Smooth muscle cell (in vitro differentiated cells): ENCODE measurements around the gene UVSSA. TPM values are rescaled to one million over a fixed set of nuclear protein-coding genes. Genes with fewer than 3 reads are reported as not detected.
"Not testable (repeated sequence)": the region's sequence is repeated elsewhere in the genome, so short reads cannot be mapped to it uniquely, and the experiment has no call there.

Experiments
- DNase-seq: peaks from one replicate; lab custom pipeline; 2025; ENCODE audit not compliant: unreplicated experiment; lab: John Stamatoyannopoulos, UW
- H2AFZ ChIP-seq: fragments of 200-600 bp; sonication (generic); 2 replicates; pipeline ENCODE4 v1.6.0; 2016; ENCODE audit warnings: antibody characterized with exemption, low read depth, mild to moderate bottlenecking
- H3F3A ChIP-seq: fragments of 200-600 bp; sonication (generic); 2 replicates; pipeline ENCODE4 v1.6.0; 2017; ENCODE audit warnings: antibody characterized with exemption, low read depth
- H3K27ac ChIP-seq: fragments of 200-600 bp; sonication (generic); 2 replicates; pipeline ENCODE4 v1.5.1; 2016; ENCODE audit warnings: low read depth, mild to moderate bottlenecking
- H3K27me3 ChIP-seq: fragments of 200-600 bp; sonication (generic); 2 replicates; pipeline ENCODE4 v1.6.1; 2016; ENCODE audit warnings: low read depth, mild to moderate bottlenecking
- H3K36me3 ChIP-seq: fragments of 200-600 bp; sonication (generic); 2 replicates; pipeline ENCODE4 v1.5.1; 2016; ENCODE audit warnings: low read depth
- H3K4me1 ChIP-seq: fragments of 200-600 bp; sonication (generic); 2 replicates; pipeline ENCODE4 v1.5.1; 2016; ENCODE audit warnings: low read depth
- H3K4me2 ChIP-seq: fragments of 200-600 bp; sonication (generic); 2 replicates; pipeline ENCODE4 v1.6.0; 2016; ENCODE audit warnings: mild to moderate bottlenecking
- H3K4me3 ChIP-seq: fragments of 200-600 bp; sonication (generic); 2 replicates; pipeline ENCODE4 v1.5.1; 2016; ENCODE audit warnings: mild to moderate bottlenecking
- H3K79me2 ChIP-seq: fragments of 200-600 bp; sonication (generic); 2 replicates; pipeline ENCODE4 v1.6.0; 2016; ENCODE audit warnings: low read depth, mild to moderate bottlenecking
- H3K9ac ChIP-seq: fragments of 200-600 bp; sonication (generic); 2 replicates; pipeline ENCODE4 v1.6.0; 2016; ENCODE audit warnings: low read depth
- H3K9me3 ChIP-seq: fragments of 200-600 bp; sonication (generic); replicated peaks from 2 replicates; pipeline ENCODE4 v1.5.1; 2016; ENCODE audit warnings: low read depth
- H4K20me1 ChIP-seq: fragments of 200-600 bp; sonication (generic); 2 replicates; pipeline ENCODE4 v1.6.0; 2016; ENCODE audit warnings: low read depth
- WGBS: methylation state at CpG from one replicate; pipeline ENCODE4 v1.1.7; 2016; ENCODE audit warnings: low lambda C conversion rate; 5-methylcytosine and 5-hydroxymethylcytosine counted together
- polyA plus RNA-seq: library from polyadenylated mRNA; unstranded; fragments of >200 nt; fragmentation: Nextera tagmentation; extraction: Ambion mirVana; gene quantifications from 2 replicates; pipeline ENCODE4 v1.2.1, GENCODE V29; 2016
- total RNA-seq: library from RNA; depleted of rRNA; stranded (reverse); fragments of >200 nt; gene quantifications from 2 replicates; pipeline ENCODE4 v1.2.3, GENCODE V29; 2014
- TF ChIP-seq, protein P1 (sequence below): fragments of 200-600 bp; sonication (generic); IDR thresholded peaks from 2 replicates; pipeline ENCODE4 v1.5.1; 2017; ENCODE audit warnings: borderline replicate concordance, mild to moderate bottlenecking, antibody characterized with exemption; ENCODE audit not compliant: insufficient read depth, poor library complexity, severe bottlenecking

Gene UVSSA
- total and polyA plus RNA-seq, 2 experiments from 2014 or later: 9.0 to 13.0 TPM

DNA sequence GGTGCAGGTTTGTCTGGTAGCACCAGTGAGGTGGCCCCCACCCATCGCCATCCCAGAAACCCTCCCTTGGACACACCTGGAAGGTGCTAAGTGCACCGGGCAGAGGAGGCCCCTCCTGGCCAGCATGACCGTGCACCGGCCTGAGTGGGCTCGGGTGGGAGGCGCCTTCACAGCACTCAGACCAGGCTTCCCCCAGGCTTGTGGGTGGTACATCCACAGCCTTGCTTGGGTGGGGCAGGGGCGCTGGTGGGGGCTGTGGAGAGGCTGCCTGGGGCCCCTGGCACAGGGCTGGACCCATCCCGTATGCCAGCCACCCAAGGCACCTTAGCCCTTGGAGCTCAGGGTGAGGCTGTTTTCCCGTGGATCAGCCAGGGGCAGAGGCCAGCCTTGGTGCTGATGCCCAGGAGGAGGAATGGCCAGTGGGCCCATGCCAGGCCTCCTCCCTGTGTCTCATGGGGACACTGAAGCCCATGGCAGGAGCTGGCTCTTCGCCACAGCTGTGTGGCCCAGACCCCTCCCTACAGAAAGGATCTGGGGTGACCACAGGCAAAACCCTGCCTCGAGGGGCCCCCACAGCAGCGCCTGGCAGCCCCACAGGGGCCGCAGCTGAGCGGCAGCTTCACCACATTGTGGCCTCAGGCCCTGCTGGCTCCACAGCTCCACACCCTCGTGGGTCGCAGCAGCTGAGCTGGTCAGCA lies 37.8 kb downstream of the UVSSA start:
- no peak for DNase-seq
- no peaks in the 10 kb centered on the region for H3F3A ChIP-seq
- over 99% methylated on average over 16 of the region's 16 CpGs for WGBS

DNA sequence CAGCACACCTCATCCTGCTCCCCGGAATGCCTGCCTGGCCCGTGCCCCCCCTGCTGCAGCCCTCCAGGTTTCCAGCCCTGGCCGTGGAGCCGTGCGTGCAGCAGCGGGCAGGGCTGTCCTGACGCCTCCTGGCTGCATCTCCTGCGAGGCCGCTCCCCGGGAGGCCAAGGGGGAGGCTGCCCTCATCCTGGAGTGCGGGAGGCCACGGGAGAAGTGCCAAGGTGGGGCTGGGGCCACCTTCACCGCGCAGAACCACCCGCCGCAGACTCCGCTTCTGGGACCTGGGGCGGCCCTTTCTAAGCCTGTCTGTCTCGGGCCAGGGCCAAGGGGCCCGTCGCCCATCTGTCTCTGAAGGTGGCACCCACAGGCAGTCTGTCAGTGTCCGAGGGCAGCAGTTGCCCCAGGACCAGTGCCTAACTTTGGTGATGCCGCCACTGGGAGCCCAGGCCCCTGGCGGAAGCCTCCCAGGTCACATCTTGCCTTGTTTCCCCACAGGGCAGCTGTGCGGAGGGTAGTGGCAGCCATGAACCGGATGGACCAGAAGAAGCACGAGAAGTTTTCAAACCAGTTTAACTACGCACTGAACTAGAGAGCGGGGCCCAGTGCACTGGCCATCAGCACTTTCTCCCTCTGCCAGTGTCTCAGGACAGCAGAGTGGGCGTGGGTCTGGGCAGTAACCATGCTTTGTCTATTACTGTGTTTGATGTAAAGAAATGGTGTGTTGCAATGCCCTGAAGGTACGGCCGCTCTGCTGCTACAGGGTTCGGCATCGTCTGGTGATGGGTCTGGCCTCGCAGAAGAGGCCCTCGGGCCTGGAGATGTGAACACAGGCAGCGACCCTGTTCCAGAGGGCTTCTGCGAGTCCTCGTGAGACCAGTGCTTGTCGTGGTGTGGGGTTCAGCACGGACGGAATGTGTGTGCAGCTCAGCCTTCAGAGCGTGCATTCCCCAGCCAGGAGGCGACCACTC lies 38.6 kb downstream of the UVSSA start:
- Histone ChIP-seq H3K9ac (no peak overlapping the region), H2AFZ (no peak overlapping the region), H3K9me3 (peaks cover 3% of the 10 kb centered on the region), H3K27ac (no peak overlapping the region), H4K20me1 (no peaks in the 10 kb centered on the region), H3F3A (no peaks in the 10 kb centered on the region), H3K4me1 (no peaks in the 10 kb centered on the region), H3K27me3 (no peaks in the 10 kb centered on the region), H3K4me2 (no peak overlapping the region), H3K4me3 (no peak overlapping the region), H3K79me2 (no peaks in the 10 kb centered on the region), H3K36me3 (peaks cover 18% of the 10 kb centered on the region)
- WGBS: 95% methylated on average over 44 of the region's 44 CpGs
- TF ChIP-seq, protein P1, sequence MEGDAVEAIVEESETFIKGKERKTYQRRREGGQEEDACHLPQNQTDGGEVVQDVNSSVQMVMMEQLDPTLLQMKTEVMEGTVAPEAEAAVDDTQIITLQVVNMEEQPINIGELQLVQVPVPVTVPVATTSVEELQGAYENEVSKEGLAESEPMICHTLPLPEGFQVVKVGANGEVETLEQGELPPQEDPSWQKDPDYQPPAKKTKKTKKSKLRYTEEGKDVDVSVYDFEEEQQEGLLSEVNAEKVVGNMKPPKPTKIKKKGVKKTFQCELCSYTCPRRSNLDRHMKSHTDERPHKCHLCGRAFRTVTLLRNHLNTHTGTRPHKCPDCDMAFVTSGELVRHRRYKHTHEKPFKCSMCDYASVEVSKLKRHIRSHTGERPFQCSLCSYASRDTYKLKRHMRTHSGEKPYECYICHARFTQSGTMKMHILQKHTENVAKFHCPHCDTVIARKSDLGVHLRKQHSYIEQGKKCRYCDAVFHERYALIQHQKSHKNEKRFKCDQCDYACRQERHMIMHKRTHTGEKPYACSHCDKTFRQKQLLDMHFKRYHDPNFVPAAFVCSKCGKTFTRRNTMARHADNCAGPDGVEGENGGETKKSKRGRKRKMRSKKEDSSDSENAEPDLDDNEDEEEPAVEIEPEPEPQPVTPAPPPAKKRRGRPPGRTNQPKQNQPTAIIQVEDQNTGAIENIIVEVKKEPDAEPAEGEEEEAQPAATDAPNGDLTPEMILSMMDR: no peak
- no peak for DNase-seq

More for the DNA sequence above, 37.8 kb downstream of the UVSSA start:
- TF ChIP-seq, protein P1: no peak
- no peak overlapping the region for H3K27ac ChIP-seq
- H3K9me3 ChIP-seq: peaks cover 3% of the 10 kb centered on the region
- H3K4me3 ChIP-seq: no peak overlapping the region
- no peak overlapping the region for H2AFZ ChIP-seq
- H4K20me1 ChIP-seq: no peaks in the 10 kb centered on the region
- no peaks in the 10 kb centered on the region for H3K4me1 ChIP-seq
- no peaks in the 10 kb centered on the region for H3K27me3 ChIP-seq
- H3K4me2 ChIP-seq: no peak overlapping the region
- peaks cover 18% of the 10 kb centered on the region for H3K36me3 ChIP-seq
- H3K9ac ChIP-seq: no peak overlapping the region
- H3K79me2 ChIP-seq: no peaks in the 10 kb centered on the region

DNA sequence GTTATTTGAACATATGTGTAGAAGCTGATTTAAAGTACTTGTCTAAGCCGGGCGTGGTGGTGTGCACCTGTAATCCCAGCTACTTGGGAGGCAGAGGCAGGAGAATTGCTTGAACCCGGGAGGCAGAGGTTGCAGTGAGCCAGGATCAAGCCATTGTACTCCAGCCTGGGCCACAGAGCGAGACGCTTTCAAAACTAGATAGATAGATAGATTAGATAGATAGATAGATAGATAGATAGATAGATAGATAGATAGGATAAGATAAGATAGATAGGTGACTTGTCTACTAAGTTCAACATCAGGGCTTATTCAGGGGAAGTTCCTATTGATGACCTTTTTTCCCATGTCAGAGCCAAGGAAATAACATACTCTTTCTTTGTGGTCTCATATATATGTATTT lies 46.4 kb downstream of the UVSSA start:
- H3K9me3 ChIP-seq, H4K20me1 ChIP-seq: not testable (repeated sequence)

DNA sequence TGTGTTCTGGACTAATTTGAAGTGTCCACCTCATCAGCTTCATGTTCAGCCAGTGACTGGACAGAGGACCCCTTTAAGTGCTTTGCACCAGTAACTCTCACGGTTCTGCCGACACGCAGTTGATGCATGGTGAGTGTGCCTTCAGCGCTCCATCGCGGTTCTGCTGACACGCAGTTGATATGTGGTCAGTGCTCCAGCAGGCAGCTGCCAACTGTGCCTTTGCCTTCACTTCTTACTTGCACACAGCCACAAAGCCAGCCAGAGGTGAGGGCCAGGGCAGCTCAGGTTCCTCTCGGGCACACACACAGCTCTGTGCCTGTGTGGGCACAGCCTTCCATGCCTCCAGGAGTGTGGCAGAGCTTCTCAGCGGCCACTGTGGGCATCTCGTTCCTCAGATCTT lies 46.9 kb downstream of the UVSSA start:
- over 99% methylated on average over 10 of the region's 10 CpGs for WGBS
- DNase-seq: no peak
- Histone ChIP-seq H4K20me1 (no peaks in the 10 kb centered on the region), H3K4me2 (no peak overlapping the region), H3K79me2 (no peaks in the 10 kb centered on the region), H3K4me3 (no peak overlapping the region), H2AFZ (no peak overlapping the region), H3K9ac (no peak overlapping the region), H3K36me3 (peaks cover 18% of the 10 kb centered on the region), H3K27me3 (no peaks in the 10 kb centered on the region), H3K9me3 (no peaks in the 10 kb centered on the region), H3K4me1 (no peaks in the 10 kb centered on the region), H3K27ac (no peak overlapping the region), H3F3A (no peaks in the 10 kb centered on the region)
- TF ChIP-seq, protein P1: no peak

More for the DNA sequence above, 46.4 kb downstream of the UVSSA start:
- not testable (repeated sequence) for H3K27ac ChIP-seq, H3K27me3 ChIP-seq, DNase-seq, H3K79me2 ChIP-seq, H2AFZ ChIP-seq, H3K9ac ChIP-seq, H3F3A ChIP-seq, H3K4me1 ChIP-seq, H3K4me2 ChIP-seq, H3K4me3 ChIP-seq
- H3K36me3 ChIP-seq: peaks cover 18% of the 10 kb centered on the region
- WGBS: 93% methylated on average over 5 of the region's 5 CpGs

DNA sequence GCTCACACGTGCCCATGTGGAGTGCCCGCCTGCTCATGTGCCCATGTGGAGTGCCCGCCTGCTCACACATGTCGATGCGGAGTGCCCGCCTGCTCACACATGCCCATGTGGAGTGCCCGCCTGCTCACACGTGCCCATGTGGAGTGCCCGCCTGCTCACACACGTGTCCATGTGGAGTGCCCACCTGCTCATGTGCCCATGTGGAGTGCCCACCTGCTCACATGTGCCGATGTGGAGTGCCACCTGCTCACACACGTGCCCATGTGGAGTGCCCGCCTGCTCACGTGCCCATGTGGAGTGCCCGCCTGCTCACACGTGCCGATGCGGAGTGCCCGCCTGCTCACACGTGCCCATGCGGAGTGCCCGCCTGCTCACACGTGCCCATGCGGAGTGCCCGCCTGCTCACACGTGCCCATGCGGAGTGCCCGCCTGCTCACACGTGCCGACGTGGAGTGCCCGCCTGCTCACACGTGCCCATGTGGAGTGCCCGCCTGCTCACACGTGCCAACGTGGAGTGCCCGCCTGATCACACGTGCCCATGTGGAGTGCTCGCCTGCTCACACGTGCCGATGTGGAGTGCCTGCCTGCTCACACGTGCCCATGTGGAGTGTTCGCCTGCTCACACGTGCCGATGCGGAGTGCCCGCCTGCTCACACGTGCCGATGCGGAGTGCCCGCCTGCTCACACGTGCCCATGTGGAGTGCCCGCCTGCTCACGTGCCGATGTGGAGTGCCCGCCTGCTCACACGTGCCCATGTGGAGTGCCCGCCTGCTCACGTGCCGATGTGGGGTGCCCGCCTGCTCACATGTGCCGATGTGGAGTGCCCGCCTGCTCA lies 47.8 kb downstream of the UVSSA start:
- peaks cover 18% of the 10 kb centered on the region for H3K36me3 ChIP-seq
- not testable (repeated sequence) for H3K4me1 ChIP-seq, DNase-seq, H3K79me2 ChIP-seq, H3K27ac ChIP-seq, H3F3A ChIP-seq, H3K9me3 ChIP-seq, H3K4me2 ChIP-seq, H3K27me3 ChIP-seq, H2AFZ ChIP-seq, H3K4me3 ChIP-seq, H3K9ac ChIP-seq, H4K20me1 ChIP-seq
- 97% methylated on average over 30 of the region's 63 CpGs for WGBS
